GM12891 (cell line): ENCODE results near the gene PRIMA1.

ENCODE experiments used
- PAX5 ChIP-seq: IDR thresholded peaks from 2 replicates; pipeline ENCODE4 v1.6.1; 2011; ENCODE audit warnings: low read length, moderate library complexity, mild to moderate bottlenecking; ENCODE audit not compliant: insufficient read depth, severe bottlenecking
- POLR2A ChIP-seq: IDR thresholded peaks from 2 replicates; pipeline ENCODE4 v1.6.1; 2011; ENCODE audit warnings: low read depth, low read length, control low read depth
- POLR2AphosphoS5 ChIP-seq: IDR thresholded peaks from 2 replicates; pipeline ENCODE4 v1.6.1; 2011; ENCODE audit warnings: low read depth, low read length, control low read depth
- POU2F2 ChIP-seq: IDR thresholded peaks from 2 replicates; pipeline ENCODE4 v1.6.1; 2011; ENCODE audit warnings: low read depth, mild to moderate bottlenecking, control low read depth, low read length, moderate library complexity
- TAF1 ChIP-seq: IDR thresholded peaks from 2 replicates; pipeline ENCODE4 v1.6.1; 2011; ENCODE audit warnings: low read depth, low read length, control low read depth

DNA sequence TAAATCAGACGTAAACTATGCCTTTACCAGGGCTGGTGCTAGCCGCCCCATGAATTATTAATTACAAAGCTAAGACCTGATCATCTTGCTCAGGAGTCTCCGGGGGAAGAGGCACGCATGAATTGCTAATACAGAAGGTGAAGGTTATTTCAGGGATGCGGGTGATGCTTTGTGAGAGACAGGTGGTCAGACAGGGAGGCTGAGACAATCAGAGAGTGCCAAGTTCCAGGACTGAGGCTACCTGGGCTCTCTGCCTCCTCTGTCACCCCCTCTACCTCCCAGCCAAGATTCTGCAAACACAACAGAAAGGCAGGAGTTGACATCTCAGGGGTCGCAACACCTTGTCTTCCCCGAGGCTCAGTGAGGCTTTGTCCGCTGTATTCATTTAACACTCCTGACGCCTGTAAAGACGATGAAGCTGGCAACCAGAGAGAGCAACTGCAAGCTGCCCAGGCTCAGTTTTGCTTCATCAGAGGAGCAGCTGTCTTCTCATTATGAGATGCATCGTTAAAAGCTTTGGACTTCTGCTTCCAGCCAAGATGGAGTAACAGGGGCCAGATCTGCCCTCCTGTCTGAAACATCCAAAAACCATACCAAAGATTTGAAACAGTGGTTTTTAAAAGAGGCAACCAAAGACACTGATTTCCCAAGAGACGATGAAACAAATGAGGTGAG is 46.6 kb downstream of the PRIMA1 start:
- TF ChIP-seq POLR2A (no peak), TAF1 (no peak), POLR2AphosphoS5 (no peak), POU2F2 (no peak), PAX5 (no peak)
